GM21515 (cell line): ENCODE measurements around the gene TBC1D8.

Source experiments
- ATAC-seq: cut with Tn5 transposase; IDR thresholded peaks from one replicate; pipeline ENCODE4 v1.9.1; 2021; ENCODE audit not compliant: unreplicated experiment

TBC1D8 gene

GRCh38 chr2:101113441-101114267, 37.5 kb downstream of the TBC1D8 start:
- no peak for ATAC-seq

- ATAC-seq: no peak
Measured at GRCh38 chr2:101112772-101113157, 38.4 kb downstream of the TBC1D8 start.

- ATAC-seq: no peak
Measured at GRCh38 chr2:101111917-101112771, 39.0 kb downstream of the TBC1D8 start.

- ATAC-seq: no peak
Measured at GRCh38 chr2:101111262-101111838, 39.8 kb downstream of the TBC1D8 start.

GRCh38 chr2:101109451-101110118, 41.6 kb downstream of the TBC1D8 start:
- no peak for ATAC-seq

GRCh38 chr2:101108357-101108756, 42.8 kb downstream of the TBC1D8 start:
- ATAC-seq: no peak

- no peak for ATAC-seq
Measured at GRCh38 chr2:101107241-101107640, 43.9 kb downstream of the TBC1D8 start.

GRCh38 chr2:101106453-101107181, 44.6 kb downstream of the TBC1D8 start:
- ATAC-seq: no peak

GRCh38 chr2:101105654-101106053, 45.5 kb downstream of the TBC1D8 start:
- no peak for ATAC-seq

GRCh38 chr2:101097638-101098037, 53.5 kb downstream of the TBC1D8 start:
- no peak for ATAC-seq

- ATAC-seq: no peak
Measured at GRCh38 chr2:101096619-101097142, 54.5 kb downstream of the TBC1D8 start.

GRCh38 chr2:101094351-101094750, 56.8 kb downstream of the TBC1D8 start:
- no peak for ATAC-seq

GRCh38 chr2:101089942-101090799, 61.0 kb downstream of the TBC1D8 start:
- no peak for ATAC-seq

GRCh38 chr2:101089419-101089818, 61.8 kb downstream of the TBC1D8 start:
- ATAC-seq: peak; percentile 81

- no peak for ATAC-seq
Measured at GRCh38 chr2:101087638-101088037, 63.5 kb downstream of the TBC1D8 start.

- ATAC-seq: no peak
Measured at GRCh38 chr2:101083613-101084012, 67.6 kb downstream of the TBC1D8 start.

- no peak for ATAC-seq
Measured at GRCh38 chr2:101082998-101083397, 68.2 kb downstream of the TBC1D8 start.

GRCh38 chr2:101081375-101081907, 69.7 kb downstream of the TBC1D8 start:
- no peak for ATAC-seq
